ENCODE data around the gene NCOA5.

DNA sequence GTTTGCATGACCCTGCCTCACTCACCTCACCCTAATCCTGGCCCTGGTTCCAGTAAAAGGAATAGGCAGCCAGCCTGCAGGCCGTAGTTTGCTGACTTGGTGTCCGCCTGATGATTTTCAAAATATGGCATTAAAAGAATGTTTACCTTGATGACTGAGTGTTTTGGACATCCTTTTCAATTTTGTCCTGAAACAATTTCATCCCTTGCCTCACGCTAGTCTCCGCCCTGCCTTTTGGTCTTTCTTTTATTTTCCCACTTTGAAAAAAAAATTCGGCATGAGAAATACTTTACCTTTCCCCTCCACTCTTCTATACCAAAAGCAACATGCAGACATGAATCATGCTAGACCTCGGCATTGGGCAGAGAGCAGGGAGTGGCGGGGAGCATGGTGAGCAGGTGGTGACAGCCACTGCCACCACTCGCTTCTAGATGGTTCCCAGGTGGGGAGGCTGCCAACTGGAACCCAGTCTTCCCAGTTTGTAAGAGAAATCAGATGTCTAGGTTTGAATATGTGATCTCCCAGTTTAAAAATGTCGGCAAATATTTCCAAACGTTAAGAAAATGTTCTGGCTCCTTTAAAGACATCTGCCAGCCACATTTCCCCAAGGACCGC is 37.7 kb upstream of the NCOA5 start:
- TF ChIP-seq ZNF425 (CRISPR knock-in tag; conservative IDR thresholded peaks at IDR 0.05) = no peak
- TF ChIP-seq, protein P1, sequence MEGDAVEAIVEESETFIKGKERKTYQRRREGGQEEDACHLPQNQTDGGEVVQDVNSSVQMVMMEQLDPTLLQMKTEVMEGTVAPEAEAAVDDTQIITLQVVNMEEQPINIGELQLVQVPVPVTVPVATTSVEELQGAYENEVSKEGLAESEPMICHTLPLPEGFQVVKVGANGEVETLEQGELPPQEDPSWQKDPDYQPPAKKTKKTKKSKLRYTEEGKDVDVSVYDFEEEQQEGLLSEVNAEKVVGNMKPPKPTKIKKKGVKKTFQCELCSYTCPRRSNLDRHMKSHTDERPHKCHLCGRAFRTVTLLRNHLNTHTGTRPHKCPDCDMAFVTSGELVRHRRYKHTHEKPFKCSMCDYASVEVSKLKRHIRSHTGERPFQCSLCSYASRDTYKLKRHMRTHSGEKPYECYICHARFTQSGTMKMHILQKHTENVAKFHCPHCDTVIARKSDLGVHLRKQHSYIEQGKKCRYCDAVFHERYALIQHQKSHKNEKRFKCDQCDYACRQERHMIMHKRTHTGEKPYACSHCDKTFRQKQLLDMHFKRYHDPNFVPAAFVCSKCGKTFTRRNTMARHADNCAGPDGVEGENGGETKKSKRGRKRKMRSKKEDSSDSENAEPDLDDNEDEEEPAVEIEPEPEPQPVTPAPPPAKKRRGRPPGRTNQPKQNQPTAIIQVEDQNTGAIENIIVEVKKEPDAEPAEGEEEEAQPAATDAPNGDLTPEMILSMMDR (IDR thresholded peaks at IDR 0.05) = no peak
- no peak for TF ChIP-seq SP1 (CRISPR knock-in tag; conservative IDR thresholded peaks at IDR 0.05)
- TF ChIP-seq USF1 (CRISPR knock-in tag; IDR thresholded peaks at IDR 0.05) = no peak
- TF ChIP-seq, protein P2, sequence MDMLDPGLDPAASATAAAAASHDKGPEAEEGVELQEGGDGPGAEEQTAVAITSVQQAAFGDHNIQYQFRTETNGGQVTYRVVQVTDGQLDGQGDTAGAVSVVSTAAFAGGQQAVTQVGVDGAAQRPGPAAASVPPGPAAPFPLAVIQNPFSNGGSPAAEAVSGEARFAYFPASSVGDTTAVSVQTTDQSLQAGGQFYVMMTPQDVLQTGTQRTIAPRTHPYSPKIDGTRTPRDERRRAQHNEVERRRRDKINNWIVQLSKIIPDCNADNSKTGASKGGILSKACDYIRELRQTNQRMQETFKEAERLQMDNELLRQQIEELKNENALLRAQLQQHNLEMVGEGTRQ (CRISPR knock-in tag; IDR thresholded peaks at IDR 0.05) = no peak
- no peak for TF ChIP-seq NFYB (CRISPR knock-in tag; conservative IDR thresholded peaks at IDR 0.05; ENCODE audit: low read depth)
- TF ChIP-seq, protein P3, sequence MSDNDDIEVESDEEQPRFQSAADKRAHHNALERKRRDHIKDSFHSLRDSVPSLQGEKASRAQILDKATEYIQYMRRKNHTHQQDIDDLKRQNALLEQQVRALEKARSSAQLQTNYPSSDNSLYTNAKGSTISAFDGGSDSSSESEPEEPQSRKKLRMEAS (CRISPR knock-in tag; IDR thresholded peaks at IDR 0.05) = no peak
- TF ChIP-seq MYBL2 (CRISPR knock-in tag; IDR thresholded peaks at IDR 0.05) = no peak
- no peak for TF ChIP-seq JUN (CRISPR knock-in tag; IDR thresholded peaks at IDR 0.05)
- TF ChIP-seq, protein P4, sequence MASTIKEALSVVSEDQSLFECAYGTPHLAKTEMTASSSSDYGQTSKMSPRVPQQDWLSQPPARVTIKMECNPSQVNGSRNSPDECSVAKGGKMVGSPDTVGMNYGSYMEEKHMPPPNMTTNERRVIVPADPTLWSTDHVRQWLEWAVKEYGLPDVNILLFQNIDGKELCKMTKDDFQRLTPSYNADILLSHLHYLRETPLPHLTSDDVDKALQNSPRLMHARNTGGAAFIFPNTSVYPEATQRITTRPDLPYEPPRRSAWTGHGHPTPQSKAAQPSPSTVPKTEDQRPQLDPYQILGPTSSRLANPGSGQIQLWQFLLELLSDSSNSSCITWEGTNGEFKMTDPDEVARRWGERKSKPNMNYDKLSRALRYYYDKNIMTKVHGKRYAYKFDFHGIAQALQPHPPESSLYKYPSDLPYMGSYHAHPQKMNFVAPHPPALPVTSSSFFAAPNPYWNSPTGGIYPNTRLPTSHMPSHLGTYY (CRISPR knock-in tag; IDR thresholded peaks at IDR 0.05) = no peak
- no peak for TF ChIP-seq E2F1 (CRISPR knock-in tag; IDR thresholded peaks at IDR 0.05)
- no peak for TF ChIP-seq GRHL2 (CRISPR knock-in tag; IDR thresholded peaks at IDR 0.05; ENCODE audit: insufficient replicate concordance, severe bottlenecking)
- TF ChIP-seq, protein P5, sequence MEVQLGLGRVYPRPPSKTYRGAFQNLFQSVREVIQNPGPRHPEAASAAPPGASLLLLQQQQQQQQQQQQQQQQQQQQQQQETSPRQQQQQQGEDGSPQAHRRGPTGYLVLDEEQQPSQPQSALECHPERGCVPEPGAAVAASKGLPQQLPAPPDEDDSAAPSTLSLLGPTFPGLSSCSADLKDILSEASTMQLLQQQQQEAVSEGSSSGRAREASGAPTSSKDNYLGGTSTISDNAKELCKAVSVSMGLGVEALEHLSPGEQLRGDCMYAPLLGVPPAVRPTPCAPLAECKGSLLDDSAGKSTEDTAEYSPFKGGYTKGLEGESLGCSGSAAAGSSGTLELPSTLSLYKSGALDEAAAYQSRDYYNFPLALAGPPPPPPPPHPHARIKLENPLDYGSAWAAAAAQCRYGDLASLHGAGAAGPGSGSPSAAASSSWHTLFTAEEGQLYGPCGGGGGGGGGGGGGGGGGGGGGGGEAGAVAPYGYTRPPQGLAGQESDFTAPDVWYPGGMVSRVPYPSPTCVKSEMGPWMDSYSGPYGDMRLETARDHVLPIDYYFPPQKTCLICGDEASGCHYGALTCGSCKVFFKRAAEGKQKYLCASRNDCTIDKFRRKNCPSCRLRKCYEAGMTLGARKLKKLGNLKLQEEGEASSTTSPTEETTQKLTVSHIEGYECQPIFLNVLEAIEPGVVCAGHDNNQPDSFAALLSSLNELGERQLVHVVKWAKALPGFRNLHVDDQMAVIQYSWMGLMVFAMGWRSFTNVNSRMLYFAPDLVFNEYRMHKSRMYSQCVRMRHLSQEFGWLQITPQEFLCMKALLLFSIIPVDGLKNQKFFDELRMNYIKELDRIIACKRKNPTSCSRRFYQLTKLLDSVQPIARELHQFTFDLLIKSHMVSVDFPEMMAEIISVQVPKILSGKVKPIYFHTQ (CRISPR knock-in tag; IDR thresholded peaks at IDR 0.05) = no peak
- TF ChIP-seq ELF4 (CRISPR knock-in tag; IDR thresholded peaks at IDR 0.05; ENCODE audit: low read depth) = no peak
